ENCODE data around the gene FOXO3.

FOXO3 gene

DNA sequence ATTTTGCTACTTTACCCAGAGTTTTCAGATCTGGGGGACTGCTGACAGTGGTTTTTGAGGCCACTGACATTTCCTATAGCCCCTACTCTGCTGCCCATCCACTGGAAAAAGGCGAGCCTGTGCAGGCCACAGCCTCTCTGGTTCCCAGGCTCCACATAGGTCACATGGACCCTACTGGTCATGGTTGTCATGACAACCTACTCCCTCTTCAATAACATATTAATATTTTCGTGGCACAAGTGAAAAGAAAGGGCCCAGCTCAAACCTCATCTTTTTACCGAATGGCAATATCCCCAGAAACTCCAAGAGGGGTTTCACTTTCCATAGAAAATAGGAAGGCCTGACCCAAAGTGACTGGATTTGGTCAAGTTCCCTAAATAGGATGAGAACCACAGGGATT is 11.0 kb upstream of the FOXO3 start:
- no peaks in the 10 kb centered on the region for H3K27me3 ChIP-seq
- TF ChIP-seq, protein P1, sequence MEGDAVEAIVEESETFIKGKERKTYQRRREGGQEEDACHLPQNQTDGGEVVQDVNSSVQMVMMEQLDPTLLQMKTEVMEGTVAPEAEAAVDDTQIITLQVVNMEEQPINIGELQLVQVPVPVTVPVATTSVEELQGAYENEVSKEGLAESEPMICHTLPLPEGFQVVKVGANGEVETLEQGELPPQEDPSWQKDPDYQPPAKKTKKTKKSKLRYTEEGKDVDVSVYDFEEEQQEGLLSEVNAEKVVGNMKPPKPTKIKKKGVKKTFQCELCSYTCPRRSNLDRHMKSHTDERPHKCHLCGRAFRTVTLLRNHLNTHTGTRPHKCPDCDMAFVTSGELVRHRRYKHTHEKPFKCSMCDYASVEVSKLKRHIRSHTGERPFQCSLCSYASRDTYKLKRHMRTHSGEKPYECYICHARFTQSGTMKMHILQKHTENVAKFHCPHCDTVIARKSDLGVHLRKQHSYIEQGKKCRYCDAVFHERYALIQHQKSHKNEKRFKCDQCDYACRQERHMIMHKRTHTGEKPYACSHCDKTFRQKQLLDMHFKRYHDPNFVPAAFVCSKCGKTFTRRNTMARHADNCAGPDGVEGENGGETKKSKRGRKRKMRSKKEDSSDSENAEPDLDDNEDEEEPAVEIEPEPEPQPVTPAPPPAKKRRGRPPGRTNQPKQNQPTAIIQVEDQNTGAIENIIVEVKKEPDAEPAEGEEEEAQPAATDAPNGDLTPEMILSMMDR (IDR thresholded peaks at IDR 0.05) = no peak

DNA sequence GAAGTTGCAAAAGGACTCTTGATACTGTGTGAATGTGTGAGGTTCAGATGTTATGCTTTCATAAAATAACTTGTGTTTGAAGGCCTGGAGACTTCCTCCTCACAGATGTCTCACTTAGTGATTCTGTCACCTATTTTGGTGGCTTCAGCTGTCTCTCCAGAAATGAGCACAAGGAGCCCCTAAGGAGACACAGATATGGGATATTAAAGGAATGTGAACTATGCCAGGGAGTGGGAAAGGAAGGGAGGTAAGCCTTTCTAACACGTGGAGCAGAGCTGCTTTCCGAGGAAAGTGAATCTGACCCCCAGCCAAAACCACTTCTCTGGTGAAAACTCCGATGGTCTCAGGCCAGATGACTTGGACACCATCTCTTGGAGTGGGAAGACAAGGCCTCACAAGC is 10.5 kb upstream of the FOXO3 start:
- H3K27ac ChIP-seq = no peak overlapping the region
- H3K4me3 ChIP-seq (ENCODE audit: low read depth in 1 of 2, low read length in 1 of 2) = no peak overlapping the region
- H3K4me1 ChIP-seq (ENCODE audit: control insufficient read depth in 1 of 2, insufficient read depth in 1 of 2, low read depth in 1 of 2, low read length in 1 of 2) = no peaks in the 10 kb centered on the region
- TF ChIP-seq, protein P1 (IDR thresholded peaks at IDR 0.05) = no peak
- H3K27me3 ChIP-seq = no peaks in the 10 kb centered on the region
- H3K36me3 ChIP-seq = no peaks in the 10 kb centered on the region
- no peaks in the 10 kb centered on the region for H3K9me3 ChIP-seq

More for the DNA sequence above, 11.0 kb upstream of the FOXO3 start:
- Histone ChIP-seq H3K9me3 (no peaks in the 10 kb centered on the region), H3K36me3 (no peaks in the 10 kb centered on the region), H3K4me3 (ENCODE audit: low read depth in 1 of 2, low read length in 1 of 2) (no peak overlapping the region), H3K4me1 (ENCODE audit: control insufficient read depth in 1 of 2, insufficient read depth in 1 of 2, low read depth in 1 of 2, low read length in 1 of 2) (no peaks in the 10 kb centered on the region), H3K27ac (no peak overlapping the region)

DNA sequence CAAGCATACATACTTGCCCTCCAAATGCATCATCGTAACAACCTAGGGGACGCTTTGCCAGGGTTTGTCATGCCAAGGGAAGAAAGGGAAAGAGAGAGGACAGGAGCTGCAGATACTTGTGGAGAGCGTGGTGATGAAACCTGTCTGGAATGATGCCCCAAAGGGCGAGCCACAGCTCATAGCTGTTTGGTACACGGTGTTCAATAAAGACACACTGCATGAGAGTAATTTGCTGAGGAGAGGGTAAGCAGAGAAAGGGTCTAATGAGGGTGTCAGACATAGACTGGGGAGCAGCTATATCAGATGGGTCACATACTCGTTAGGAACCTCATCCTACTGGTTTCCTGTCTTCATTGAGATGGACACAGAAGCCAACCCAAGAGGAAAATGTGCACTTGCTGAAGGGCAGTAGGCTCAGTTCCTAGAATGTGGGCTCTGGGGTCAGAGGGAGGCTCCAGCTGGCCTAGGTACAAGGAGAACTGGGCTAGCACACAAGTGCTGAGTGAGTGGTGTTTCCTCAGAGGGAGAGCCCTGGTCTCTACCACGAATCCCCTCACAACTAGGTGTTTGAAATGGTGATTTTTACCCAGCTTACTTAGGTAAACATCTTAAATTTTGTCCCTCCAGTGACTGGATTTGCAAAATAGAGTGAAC is 5.2 kb upstream of the FOXO3 start:
- H3K4me1 ChIP-seq (ENCODE audit: control insufficient read depth in 1 of 2, insufficient read depth in 1 of 2, low read depth in 1 of 2, low read length in 1 of 2) = peaks cover 8 to 12% of the 10 kb centered on the region in 2 experiments
- H3K27ac ChIP-seq = no peak overlapping the region
- H3K9me3 ChIP-seq = no peaks in the 10 kb centered on the region
- peaks cover 10% of the 10 kb centered on the region for H3K27me3 ChIP-seq
- H3K36me3 ChIP-seq = no peaks in the 10 kb centered on the region
- no peak overlapping the region for H3K4me3 ChIP-seq (ENCODE audit: low read depth in 1 of 2, low read length in 1 of 2)
- TF ChIP-seq, protein P1 (IDR thresholded peaks at IDR 0.05) = no peak

DNA sequence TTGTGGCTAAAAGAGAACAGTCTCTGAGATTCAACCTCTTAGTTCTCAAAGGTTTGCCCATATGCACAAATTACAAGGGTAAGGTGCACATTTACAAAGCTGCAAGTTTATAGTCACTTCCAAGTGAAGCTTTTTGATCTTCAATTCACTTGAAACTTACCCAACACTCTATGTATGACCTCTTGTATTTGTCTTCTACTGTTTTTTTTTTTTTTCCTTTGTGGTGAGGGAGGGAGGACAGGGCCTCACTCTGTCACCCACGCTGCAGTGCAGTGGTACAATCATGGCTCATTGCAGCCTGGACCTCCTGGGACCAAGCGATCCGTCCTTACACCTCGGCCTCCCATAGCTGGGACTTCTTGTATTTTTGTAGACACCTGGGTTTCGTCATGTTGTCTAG is 4.5 kb upstream of the FOXO3 start:
- no peaks in the 10 kb centered on the region for H3K9me3 ChIP-seq
- TF ChIP-seq, protein P1 (IDR thresholded peaks at IDR 0.05) = no peak
- no peak overlapping the region for H3K4me3 ChIP-seq (ENCODE audit: low read depth in 1 of 2, low read length in 1 of 2)
- H3K4me1 ChIP-seq (ENCODE audit: control insufficient read depth in 1 of 2, insufficient read depth in 1 of 2, low read depth in 1 of 2, low read length in 1 of 2) = peaks cover 8 to 12% of the 10 kb centered on the region in 2 experiments
- no peak overlapping the region for H3K27ac ChIP-seq
- peaks cover 10% of the 10 kb centered on the region for H3K27me3 ChIP-seq
- no peaks in the 10 kb centered on the region for H3K36me3 ChIP-seq

DNA sequence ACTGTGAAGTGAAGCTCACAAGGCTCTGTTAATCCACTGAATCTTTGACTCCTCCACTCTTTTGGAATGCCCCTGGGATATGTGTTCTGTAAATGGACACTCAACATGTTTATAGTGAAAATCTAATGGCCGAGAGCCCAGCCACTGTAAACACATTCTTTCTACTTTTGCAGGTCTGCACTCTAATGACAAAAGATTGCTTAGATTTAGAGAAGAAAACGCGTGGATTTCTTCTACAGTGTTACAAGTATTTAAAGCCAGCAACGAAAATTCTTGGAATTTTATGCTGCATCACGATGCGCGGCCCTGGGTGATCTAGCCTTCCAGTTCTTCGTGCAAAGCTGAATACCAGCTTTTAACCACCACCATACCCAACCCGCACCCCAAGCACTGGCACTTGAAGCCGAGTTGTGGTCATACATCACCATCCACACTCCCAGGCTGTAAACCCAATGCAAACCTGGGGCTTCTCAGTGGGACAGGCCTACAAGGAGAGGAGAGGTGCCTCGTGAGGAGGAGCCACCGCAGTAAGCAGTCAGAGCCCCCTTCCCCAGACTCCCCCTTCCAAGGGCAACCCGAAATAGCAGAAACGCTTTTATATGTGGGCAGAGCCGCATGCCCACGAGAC is 3.7 kb upstream of the FOXO3 start:
- TF ChIP-seq, protein P1 (IDR thresholded peaks at IDR 0.05) = no peak
- H3K27me3 ChIP-seq = peaks cover 10% of the 10 kb centered on the region
- H3K4me1 ChIP-seq (ENCODE audit: control insufficient read depth in 1 of 2, insufficient read depth in 1 of 2, low read depth in 1 of 2, low read length in 1 of 2) = peaks cover 8 to 12% of the 10 kb centered on the region in 2 experiments
- no peaks in the 10 kb centered on the region for H3K36me3 ChIP-seq
- peak overlapping the region; percentile 99 for H3K27ac ChIP-seq
- H3K4me3 ChIP-seq (ENCODE audit: low read depth in 1 of 2, low read length in 1 of 2) = peak overlapping the region; percentile 81 to 91
- H3K9me3 ChIP-seq = no peaks in the 10 kb centered on the region

Data from neutrophil (primary cell).